LHCN-M2 (cell line): Measurements from ENCODE around the gene BMPER. TPM values are rescaled to one million over a fixed set of nuclear protein-coding genes. Genes with fewer than 3 reads are reported as not detected.

Source experiments
- DNase-seq: peaks from one replicate; pipeline ENCODE4 v3.0.0-alpha.2; 2012; ENCODE audit warnings: low read depth
- total RNA-seq: library from RNA; depleted of rRNA; stranded (reverse); fragments of >200 nt; gene quantifications from 2 replicates; pipeline ENCODE4 v1.2.3, GENCODE V29; 2014

The BMPER gene
- total RNA-seq, 1 experiment from 2014 or later = 4.1 TPM

GRCh38 chr7:34022626-34023025 lies 117.3 kb downstream of the BMPER start:
- no peak for DNase-seq

GRCh38 chr7:34025600-34025999 lies 120.3 kb downstream of the BMPER start:
- DNase-seq = no peak

GRCh38 chr7:34026481-34027190 lies 121.3 kb downstream of the BMPER start:
- no peak for DNase-seq

- DNase-seq = no peak
Observed at GRCh38 chr7:34031156-34031555, 125.8 kb downstream of the BMPER start.

GRCh38 chr7:34034728-34035127 lies 129.4 kb downstream of the BMPER start:
- DNase-seq = no peak

- peak; percentile 24 for DNase-seq
Observed at GRCh38 chr7:34036051-34036920, 130.9 kb downstream of the BMPER start.

- no peak for DNase-seq
Observed at GRCh38 chr7:34036972-34037792, 131.8 kb downstream of the BMPER start.

GRCh38 chr7:34038816-34039470 lies 133.6 kb downstream of the BMPER start:
- peak; percentile 39 for DNase-seq

- no peak for DNase-seq
Observed at GRCh38 chr7:34041707-34042106, 136.4 kb downstream of the BMPER start.

- no peak for DNase-seq
Observed at GRCh38 chr7:34042406-34042805, 137.1 kb downstream of the BMPER start.

GRCh38 chr7:34043461-34044305 lies 138.3 kb downstream of the BMPER start:
- no peak for DNase-seq

- no peak for DNase-seq
Observed at GRCh38 chr7:34044306-34044643, 138.9 kb downstream of the BMPER start.

GRCh38 chr7:34044734-34045353 lies 139.5 kb downstream of the BMPER start:
- DNase-seq = no peak

- DNase-seq = no peak
Observed at GRCh38 chr7:34048445-34048844, 143.1 kb downstream of the BMPER start.

GRCh38 chr7:34054075-34054474 lies 148.7 kb downstream of the BMPER start:
- no peak for DNase-seq

GRCh38 chr7:34057136-34057535 lies 151.8 kb downstream of the BMPER start:
- peak; percentile 7 for DNase-seq

GRCh38 chr7:34057956-34058355 lies 152.6 kb downstream of the BMPER start:
- DNase-seq = peak; percentile 55

GRCh38 chr7:34058801-34059135 lies 153.4 kb downstream of the BMPER start:
- DNase-seq = peak; percentile 86

GRCh38 chr7:34059136-34059828 lies 153.9 kb downstream of the BMPER start:
- no peak for DNase-seq
